Muscle of arm (tissue), 12 donors: ENCODE results near the gene PEAK3. TPM values are rescaled to one million over a fixed set of nuclear protein-coding genes. Genes with fewer than 3 reads are reported as not detected.

Source experiments
- DNase-seq: peaks from one replicate; pipeline ENCODE4 v3.0.0-alpha.2; 2013
- polyA plus RNA-seq, 12 donors: library from polyadenylated mRNA; unstranded; fragments of 120-200 nt; gene quantifications; one replicate each; pipeline ENCODE4 v1.2.1, GENCODE V29; 2013; ENCODE audit not compliant: insufficient read length in 12 of 12

PEAK3 gene
- polyA plus RNA-seq, 12 donors: 0.05 to 0.16 (median 0.09) TPM; not detected in 5

GRCh38 chr19:2251106-2252054 is 30.6 kb downstream of the PEAK3 start:
- DNase-seq: no peak

GRCh38 chr19:2250766-2251105 is 31.2 kb downstream of the PEAK3 start:
- no peak for DNase-seq

- no peak for DNase-seq
These were observed 31.9 kb downstream of the PEAK3 start for GRCh38 chr19:2249880-2250765.

GRCh38 chr19:2249010-2249866 is 32.7 kb downstream of the PEAK3 start, which contains the start of gene AMH:
Gene AMH (plus strand): TSS chr19:2249323. CDS start chr19:2249333, 10 bp downstream.
- DNase-seq: no peak

DNA sequence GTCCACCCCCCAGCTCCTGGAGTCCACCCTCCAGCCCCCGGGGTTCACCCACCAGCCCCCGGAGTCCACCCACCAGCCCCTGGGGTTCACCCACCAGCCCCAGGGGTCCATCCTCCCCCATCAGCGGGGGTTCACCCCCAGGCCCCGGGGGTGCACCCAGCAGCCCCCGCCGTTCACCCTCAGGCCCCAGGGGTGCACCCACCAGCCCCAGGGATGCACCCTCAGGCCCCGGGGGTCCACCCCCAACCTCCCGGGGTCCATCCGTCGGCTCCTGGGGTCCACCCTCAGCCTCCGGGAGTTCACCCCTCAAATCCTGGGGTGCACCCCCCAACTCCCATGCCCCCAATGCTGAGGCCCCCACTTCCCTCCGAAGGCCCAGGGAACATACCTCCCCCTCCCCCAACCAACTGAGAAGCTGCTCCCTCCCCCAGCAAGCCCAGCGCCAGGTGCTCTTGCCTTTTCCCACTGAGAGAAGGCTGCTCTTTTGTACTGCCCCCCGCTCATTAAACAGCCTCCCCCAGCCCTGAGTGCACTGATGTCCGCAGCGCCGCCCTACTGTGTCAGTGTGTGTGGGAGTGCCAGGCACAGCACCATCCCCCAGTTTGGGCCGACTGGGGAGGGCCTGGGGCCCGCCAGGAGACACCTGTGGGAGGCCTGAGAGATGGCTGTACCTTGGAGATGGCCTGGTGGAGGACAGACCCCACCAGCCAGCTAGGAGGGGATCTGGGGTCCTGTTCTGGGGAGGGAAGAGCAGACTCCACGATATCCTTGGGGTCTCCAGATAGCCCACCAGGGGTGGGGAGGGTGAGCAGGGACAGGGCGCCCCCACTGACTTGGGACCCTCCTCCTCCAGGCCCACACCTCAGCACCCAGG is 33.6 kb downstream of the PEAK3 start:
- no peak for DNase-seq

GRCh38 chr19:2247433-2248101 is 34.4 kb downstream of the PEAK3 start:
- no peak for DNase-seq

DNA sequence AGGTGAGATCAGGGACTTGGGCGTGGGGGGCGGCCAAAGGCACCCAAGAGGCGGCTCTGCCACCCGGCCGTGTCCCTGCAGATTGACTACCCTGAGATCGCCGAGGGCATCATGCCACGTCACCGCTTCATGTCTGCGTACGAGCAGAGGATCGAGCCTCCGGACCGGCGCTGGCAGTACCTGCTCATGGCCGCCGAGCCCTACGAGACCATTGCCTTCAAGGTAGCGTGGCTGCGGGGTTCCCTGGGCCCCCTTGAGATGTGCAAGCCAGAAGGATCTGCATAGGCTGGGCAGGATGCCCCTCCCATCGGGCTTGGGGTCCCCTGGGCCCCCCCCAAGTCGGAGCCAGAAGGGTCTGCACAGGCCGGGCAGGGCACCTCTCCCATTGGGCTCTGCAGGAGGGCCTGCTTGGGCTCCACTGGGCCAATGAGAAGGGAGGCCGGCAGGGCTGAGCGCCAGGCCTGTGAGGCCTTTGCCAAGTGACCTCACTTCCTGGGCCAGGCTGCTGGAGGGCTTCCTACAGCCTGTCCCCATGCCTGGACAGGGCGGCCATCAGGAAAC is 35.1 kb downstream of the PEAK3 start:
- no peak for DNase-seq

- DNase-seq: no peak
These were observed 35.9 kb downstream of the PEAK3 start for GRCh38 chr19:2246014-2246620.

DNA sequence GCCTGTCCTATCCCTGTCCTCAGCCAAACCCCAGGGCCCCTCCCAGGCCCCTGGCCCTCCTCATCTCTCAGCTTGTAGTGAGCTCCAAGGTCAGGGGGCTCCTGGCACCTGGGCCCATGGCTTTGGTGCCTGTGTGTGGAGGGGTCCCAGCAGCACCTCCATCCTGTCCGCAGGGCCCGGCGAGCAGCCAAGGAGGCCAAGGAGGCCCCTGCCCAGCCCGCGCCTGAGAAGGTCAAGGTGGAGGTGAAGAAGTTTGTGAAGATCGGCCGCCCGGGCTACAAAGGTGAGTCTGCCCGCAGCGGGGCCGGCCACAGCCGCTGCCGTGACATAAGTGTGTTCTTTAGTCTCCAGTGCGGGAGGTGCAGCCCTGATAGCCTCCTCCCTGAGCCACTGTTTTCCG is 36.7 kb downstream of the PEAK3 start:
- no peak for DNase-seq

- no peak for DNase-seq
These were observed 37.5 kb downstream of the PEAK3 start for GRCh38 chr19:2244486-2244885.

GRCh38 chr19:2244125-2244411 is 37.9 kb downstream of the PEAK3 start:
- DNase-seq: no peak

- DNase-seq: no peak
These were observed 38.5 kb downstream of the PEAK3 start for GRCh38 chr19:2243274-2244124.

DNA sequence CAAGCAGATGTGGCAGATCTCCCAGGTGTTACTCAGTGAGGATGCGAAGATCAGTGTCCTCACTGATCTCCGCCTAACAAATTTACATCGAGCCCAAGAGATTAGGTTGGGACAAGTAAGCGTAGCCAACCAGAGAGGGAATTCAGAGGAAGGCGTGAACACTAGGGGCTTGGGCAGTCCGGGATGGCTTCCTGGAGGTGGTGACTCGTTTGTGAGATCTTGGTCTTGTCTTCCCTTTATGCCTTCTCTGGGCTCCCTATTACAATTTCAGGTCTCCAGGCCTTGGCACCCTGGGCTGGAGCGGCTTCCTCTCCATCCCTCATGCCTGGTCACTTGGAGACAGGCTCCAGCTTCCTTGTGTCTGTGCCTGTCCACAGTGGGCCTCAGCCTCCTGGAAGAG is 39.2 kb downstream of the PEAK3 start:
- no peak for DNase-seq

GRCh38 chr19:2242092-2242537 is 39.9 kb downstream of the PEAK3 start:
- DNase-seq: no peak

DNA sequence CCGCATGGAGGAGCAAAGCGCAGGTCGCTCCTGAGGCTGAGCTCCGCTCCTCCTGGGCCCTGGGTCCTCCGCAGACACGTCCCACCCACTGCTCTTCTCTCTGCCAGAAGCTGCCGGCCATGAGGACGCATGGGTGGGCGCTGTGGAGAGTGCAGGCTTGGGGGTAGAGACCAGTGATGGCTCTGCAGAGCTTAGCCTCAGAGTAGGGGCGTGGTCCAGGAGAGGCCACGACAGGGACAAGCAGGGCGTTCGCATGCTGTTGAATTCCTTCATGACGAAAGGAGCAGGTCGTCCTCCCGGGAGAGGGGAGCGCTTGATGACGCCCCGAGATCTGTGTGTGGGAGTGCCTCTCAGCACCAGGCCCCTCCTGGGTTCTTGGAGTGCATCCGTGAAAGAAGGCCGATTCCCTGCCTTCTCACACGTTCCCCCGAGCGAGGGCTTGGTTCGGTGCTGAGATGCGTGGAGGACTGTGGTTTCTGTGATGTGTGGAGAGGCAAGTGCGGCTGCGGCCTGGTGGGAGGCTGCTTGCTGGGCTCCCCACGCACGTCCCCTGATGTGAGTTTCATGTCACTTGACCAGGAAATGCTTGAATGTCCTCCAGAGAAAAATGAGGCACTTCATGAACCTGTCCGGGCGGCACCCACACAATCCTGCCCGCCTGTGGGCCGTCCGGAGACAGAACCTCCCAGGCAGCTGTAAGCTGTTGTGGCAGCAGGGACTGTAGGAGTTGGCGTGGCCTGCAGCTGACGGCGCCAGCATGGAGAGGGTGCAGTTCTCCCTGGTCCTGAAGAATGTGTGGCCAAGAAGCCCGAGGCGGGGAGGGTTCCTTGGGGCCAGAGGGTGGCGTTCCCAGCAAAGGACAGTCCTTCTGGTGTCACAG is 40.9 kb downstream of the PEAK3 start:
- no peak for DNase-seq

GRCh38 chr19:2239771-2240770 is 41.9 kb downstream of the PEAK3 start:
- DNase-seq: no peak
